Progenitor cell of endocrine pancreas (in vitro differentiated cells): Measurements from ENCODE around the gene PRICKLE4. TPM values are rescaled to one million over a fixed set of nuclear protein-coding genes. Genes with fewer than 3 reads are reported as not detected.

Experiments
- DNase-seq: peaks from one replicate; pipeline ENCODE4 v3.0.0; 2021; ENCODE audit warnings: low spot score; ENCODE audit not compliant: unreplicated experiment
- H3K27ac Mint-ChIP-seq: 2 replicates; pipeline ENCODE4 v1.8.0; 2021; ENCODE audit warnings: mild to moderate bottlenecking, moderate library complexity, mixed read lengths
- H3K27me3 Mint-ChIP-seq: 2 replicates; pipeline ENCODE4 v1.8.0; 2021; ENCODE audit warnings: mixed read lengths
- H3K36me3 Mint-ChIP-seq: 2 replicates; pipeline ENCODE4 v1.8.0; 2022; ENCODE audit warnings: mixed read lengths; ENCODE audit not compliant: insufficient read depth
- H3K4me1 Mint-ChIP-seq: 2 replicates; pipeline ENCODE4 v1.8.0; 2021; ENCODE audit warnings: low read depth, mixed read lengths
- H3K4me3 Mint-ChIP-seq: 2 replicates; pipeline ENCODE4 v1.8.0; 2021; ENCODE audit warnings: low read depth, mild to moderate bottlenecking, moderate library complexity, mixed read lengths
- H3K9me3 Mint-ChIP-seq: 2 replicates; pipeline ENCODE4 v1.8.0; 2021; ENCODE audit warnings: low read depth, mixed read lengths
- CTCF ChIP-seq: fragments of 200-600 bp; sonication (generic); IDR thresholded peaks from one replicate; pipeline ENCODE4 v1.5.0; 2021; ENCODE audit warnings: antibody characterized with exemption, mild to moderate bottlenecking; ENCODE audit not compliant: unreplicated experiment
- total RNA-seq: library from RNA; stranded (reverse); gene quantifications from 2 replicates; pipeline ENCODE4 v1.2.1, GENCODE V29; 2021

Gene PRICKLE4
- total RNA-seq, 1 donor from 2014 or later, result 4.9 TPM

GRCh38 chr6:41796474-41796873 lies 15.9 kb downstream of the PRICKLE4 start:
- Mint-ChIP-seq H3K4me1 (peaks cover 10% of the 10 kb centered on the region), H3K4me3 (no peak overlapping the region), H3K27ac (no peak overlapping the region), H3K27me3 (no peaks in the 10 kb centered on the region), H3K9me3 (no peaks in the 10 kb centered on the region), H3K36me3 (peaks cover 5% of the 10 kb centered on the region)
- no peak for TF ChIP-seq CTCF
- no peak for DNase-seq

- Mint-ChIP-seq H3K36me3 (peaks cover 3% of the 10 kb centered on the region), H3K9me3 (no peaks in the 10 kb centered on the region), H3K27ac (no peak overlapping the region), H3K4me3 (no peak overlapping the region), H3K27me3 (no peaks in the 10 kb centered on the region), H3K4me1 (peaks cover 10% of the 10 kb centered on the region)
- DNase-seq, result no peak
- TF ChIP-seq CTCF, result no peak
These were observed 18.4 kb downstream of the PRICKLE4 start for GRCh38 chr6:41798901-41799558.

GRCh38 chr6:41799559-41799911 lies 19.0 kb downstream of the PRICKLE4 start:
- Mint-ChIP-seq H3K27ac (peak overlapping the region; percentile 43), H3K9me3 (no peaks in the 10 kb centered on the region), H3K27me3 (no peaks in the 10 kb centered on the region), H3K36me3 (peaks cover 3% of the 10 kb centered on the region), H3K4me3 (no peak overlapping the region), H3K4me1 (peaks cover 10% of the 10 kb centered on the region)
- no peak for TF ChIP-seq CTCF
- DNase-seq, result no peak

DNA sequence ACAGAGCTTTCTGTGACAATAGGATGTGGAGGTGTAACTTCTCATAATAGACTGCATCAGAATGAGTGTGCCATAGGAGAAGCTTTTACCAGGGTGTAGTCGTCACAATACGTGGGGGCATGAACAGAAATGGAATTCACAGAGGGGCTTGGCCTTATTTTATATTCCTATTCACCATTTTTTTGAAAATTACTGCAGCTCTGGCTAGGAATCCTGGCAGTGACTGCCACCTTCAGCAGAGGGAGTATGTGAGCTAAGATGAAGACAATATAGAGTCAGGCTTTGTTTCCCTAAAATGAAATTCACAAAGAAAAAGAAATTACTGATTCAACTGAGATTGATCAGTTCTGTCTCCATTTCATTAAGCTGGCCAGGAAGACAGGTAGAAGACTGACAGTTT lies 20.8 kb downstream of the PRICKLE4 start:
- Mint-ChIP-seq H3K36me3 (peaks cover 5% of the 10 kb centered on the region), H3K27me3 (no peaks in the 10 kb centered on the region), H3K27ac (peak overlapping the region; percentile 45), H3K9me3 (no peaks in the 10 kb centered on the region), H3K4me3 (no peak overlapping the region), H3K4me1 (peaks cover 10% of the 10 kb centered on the region)
- peak; percentile 40 for TF ChIP-seq CTCF
- no peak for DNase-seq

DNA sequence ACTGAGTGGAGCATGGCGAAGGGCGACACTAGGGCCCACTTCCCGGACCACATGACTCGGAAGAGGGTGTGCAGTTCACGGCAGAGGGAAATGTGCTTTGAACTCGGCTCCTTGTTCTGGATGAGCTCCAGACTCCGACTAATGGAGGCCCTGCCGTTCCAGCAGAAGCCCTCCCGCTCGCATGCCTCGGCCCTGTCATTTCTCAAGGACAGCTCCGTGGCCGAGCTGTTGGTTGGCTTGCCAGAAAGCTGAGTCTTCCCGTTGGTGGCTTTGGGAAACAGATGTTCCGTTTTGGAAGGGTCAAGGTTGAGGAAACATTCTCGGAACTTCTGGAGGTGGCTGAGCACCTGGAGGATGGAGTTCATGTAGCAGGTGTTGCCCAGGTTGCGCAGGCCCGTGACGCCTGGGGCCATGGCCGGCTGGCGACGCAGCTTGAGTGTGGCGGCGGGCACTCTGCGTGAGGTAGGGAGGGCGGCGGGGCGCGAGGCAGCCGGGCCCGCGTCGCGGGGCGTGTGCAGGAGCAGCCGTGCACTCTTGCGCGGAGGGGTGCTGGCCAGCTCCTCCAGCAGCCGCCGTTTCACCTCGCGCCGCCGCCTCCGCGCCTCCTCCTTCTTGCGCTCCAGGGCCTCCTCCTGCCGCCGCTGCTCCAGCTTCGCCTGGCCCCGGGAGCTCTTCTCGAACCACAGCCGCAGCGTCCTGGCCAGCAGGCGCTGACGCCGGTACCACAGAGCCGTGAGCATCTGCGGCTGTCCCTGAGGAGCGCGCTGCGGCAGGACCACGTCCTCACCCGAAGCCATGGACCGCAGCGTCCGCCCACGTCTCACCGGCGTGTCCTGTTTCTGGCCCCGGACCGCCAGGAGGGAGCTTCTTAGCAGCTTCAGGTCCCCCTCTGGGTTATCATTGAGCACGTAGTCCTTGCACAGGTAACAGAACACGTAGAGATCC lies 25.5 kb downstream of the PRICKLE4 start:
- H3K27me3 Mint-ChIP-seq, result no peaks in the 10 kb centered on the region
- no peak overlapping the region for H3K4me3 Mint-ChIP-seq
- peaks cover 2% of the 10 kb centered on the region for H3K36me3 Mint-ChIP-seq
- H3K4me1 Mint-ChIP-seq, result no peaks in the 10 kb centered on the region
- no peak for TF ChIP-seq CTCF
- no peak for DNase-seq
- H3K27ac Mint-ChIP-seq, result no peak overlapping the region
- H3K9me3 Mint-ChIP-seq, result no peaks in the 10 kb centered on the region
